HG02981 (cell line): Measurements from ENCODE around the gene AKR1B15.

Experiments
- ATAC-seq: cut with Tn5 transposase; IDR thresholded peaks from one replicate; pipeline ENCODE4 v1.9.1; 2021; ENCODE audit warnings: mild to moderate bottlenecking, moderate library complexity; ENCODE audit not compliant: unreplicated experiment

AKR1B15 gene

GRCh38 chr7:134611611-134612151 is 62.8 kb downstream of the AKR1B15 start:
- no peak for ATAC-seq

GRCh38 chr7:134612197-134612596 is 63.3 kb downstream of the AKR1B15 start:
- no peak for ATAC-seq

GRCh38 chr7:134613623-134614347 is 64.9 kb downstream of the AKR1B15 start:
- no peak for ATAC-seq

GRCh38 chr7:134616611-134617010 is 67.7 kb downstream of the AKR1B15 start:
- ATAC-seq: no peak

- ATAC-seq: no peak
Observed at GRCh38 chr7:134618756-134619530, 70.0 kb downstream of the AKR1B15 start.

- ATAC-seq: no peak
Observed at GRCh38 chr7:134619627-134620331, 70.9 kb downstream of the AKR1B15 start.

- no peak for ATAC-seq
Observed at GRCh38 chr7:134622303-134622995, 73.5 kb downstream of the AKR1B15 start.

- no peak for ATAC-seq
Observed at GRCh38 chr7:134623193-134623592, 74.3 kb downstream of the AKR1B15 start.

- no peak for ATAC-seq
Observed at GRCh38 chr7:134625550-134625949, 76.6 kb downstream of the AKR1B15 start.

- peak; percentile 56 for ATAC-seq
Observed at GRCh38 chr7:134627109-134627774, 78.3 kb downstream of the AKR1B15 start.

GRCh38 chr7:134627775-134628153 is 78.9 kb downstream of the AKR1B15 start:
- peak; percentile 9 for ATAC-seq

- no peak for ATAC-seq
Observed at GRCh38 chr7:134629445-134629844, 80.5 kb downstream of the AKR1B15 start.
